ENCODE data around the gene LTB. TPM values are rescaled to one million over a fixed set of nuclear protein-coding genes. Genes with fewer than 3 reads are reported as not detected.

LTB gene
- total and polyA plus RNA-seq, 2 of the 13 experiments (the other 11 are each of a cell fraction or from before 2014, with no cell fraction given), result 0.09 to 0.22 TPM

DNA sequence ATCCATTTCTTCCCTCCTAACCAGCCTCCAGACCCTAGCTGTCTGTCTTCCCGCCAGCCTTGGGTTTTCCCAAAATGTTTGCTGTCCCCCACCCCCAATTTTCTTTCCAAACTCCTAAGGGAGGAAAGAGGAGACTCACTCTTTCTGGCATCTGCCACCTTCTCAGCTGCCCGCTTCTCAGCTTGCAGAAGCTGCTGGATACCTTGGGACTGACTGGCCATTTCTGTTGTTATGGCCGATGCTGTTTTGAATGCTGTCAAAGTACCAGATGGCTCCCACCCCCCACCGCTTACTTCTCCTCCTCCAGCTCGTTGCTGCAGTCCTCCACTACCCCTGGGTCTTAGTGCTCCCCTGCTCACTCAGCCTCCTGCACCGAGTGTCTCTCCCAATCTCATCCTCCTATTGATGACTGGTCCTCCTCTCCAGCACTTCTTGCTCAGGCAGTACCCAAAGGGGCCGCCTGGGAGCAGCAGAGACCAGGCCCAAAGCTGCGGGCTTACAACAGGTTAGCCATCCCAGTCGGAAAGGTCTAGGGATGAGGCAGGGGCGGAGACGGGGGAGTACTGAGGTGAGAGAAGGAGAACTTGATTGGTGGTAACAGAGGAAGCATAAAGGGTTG lies 35.8 kb downstream of the LTB start, which contains the start of gene ATP6V1G2 (continued):
- TF ChIP-seq, protein P1, sequence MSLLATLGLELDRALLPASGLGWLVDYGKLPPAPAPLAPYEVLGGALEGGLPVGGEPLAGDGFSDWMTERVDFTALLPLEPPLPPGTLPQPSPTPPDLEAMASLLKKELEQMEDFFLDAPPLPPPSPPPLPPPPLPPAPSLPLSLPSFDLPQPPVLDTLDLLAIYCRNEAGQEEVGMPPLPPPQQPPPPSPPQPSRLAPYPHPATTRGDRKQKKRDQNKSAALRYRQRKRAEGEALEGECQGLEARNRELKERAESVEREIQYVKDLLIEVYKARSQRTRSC (CRISPR knock-in tag; IDR thresholded peaks at IDR 0.05; ENCODE audit: low read depth), result no peak
- TF ChIP-seq NRL (CRISPR knock-in tag; IDR thresholded peaks at IDR 0.05; ENCODE audit: borderline replicate concordance) (peak; percentile 37; the same call in 1 of the 2 replicates), ZKSCAN8 (CRISPR knock-in tag; IDR thresholded peaks at IDR 0.05; ENCODE audit: borderline replicate concordance) (no peak), IRF2 (CRISPR knock-in tag; IDR thresholded peaks at IDR 0.05) (peak; percentile 76; the same call in 1 of the 2 replicates), BRCA1 (CRISPR knock-in tag; IDR thresholded peaks at IDR 0.05) (no peak), TSC22D2 (CRISPR knock-in tag; IDR thresholded peaks at IDR 0.05; ENCODE audit: borderline replicate concordance) (peak; percentile 90; the same call in 1 of the 2 replicates), CBX1 (IDR thresholded peaks at IDR 0.05; ENCODE audit: low read depth) (no peak), MYC (CRISPR knock-in tag; IDR thresholded peaks at IDR 0.05; ENCODE audit: borderline replicate concordance) (no peak), ZNF746 (CRISPR knock-in tag; IDR thresholded peaks at IDR 0.05) (peak; percentile 19; the same call in 1 of the 2 replicates), MBNL3 (CRISPR knock-in tag; conservative IDR thresholded peaks at IDR 0.05) (no peak), RORA (CRISPR knock-in tag; IDR thresholded peaks at IDR 0.05) (no peak), DNMT1 (CRISPR knock-in tag; IDR thresholded peaks at IDR 0.05) (no peak), LCORL (IDR thresholded peaks at IDR 0.05) (no peak), LCORL (CRISPR knock-in tag; IDR thresholded peaks at IDR 0.05) (peak; percentile 88; the same call in 1 of the 2 replicates), SALL2 (CRISPR knock-in tag; IDR thresholded peaks at IDR 0.05) (peak; percentile 17; the same call in 1 of the 2 replicates), ELF3 (CRISPR knock-in tag; IDR thresholded peaks at IDR 0.05) (peak; percentile 49; the same call in 1 of the 2 replicates), SNAPC2 (CRISPR knock-in tag; IDR thresholded peaks at IDR 0.05) (no peak), ARHGAP35 (CRISPR knock-in tag; IDR thresholded peaks at IDR 0.05; ENCODE audit: borderline replicate concordance) (no peak), ZFP41 (CRISPR knock-in tag; IDR thresholded peaks at IDR 0.05; ENCODE audit: borderline replicate concordance) (no peak), ZBTB42 (CRISPR knock-in tag; IDR thresholded peaks at IDR 0.05) (no peak), ZNF20 (CRISPR knock-in tag; IDR thresholded peaks at IDR 0.05) (no peak)
- TF ChIP-seq, protein P2, sequence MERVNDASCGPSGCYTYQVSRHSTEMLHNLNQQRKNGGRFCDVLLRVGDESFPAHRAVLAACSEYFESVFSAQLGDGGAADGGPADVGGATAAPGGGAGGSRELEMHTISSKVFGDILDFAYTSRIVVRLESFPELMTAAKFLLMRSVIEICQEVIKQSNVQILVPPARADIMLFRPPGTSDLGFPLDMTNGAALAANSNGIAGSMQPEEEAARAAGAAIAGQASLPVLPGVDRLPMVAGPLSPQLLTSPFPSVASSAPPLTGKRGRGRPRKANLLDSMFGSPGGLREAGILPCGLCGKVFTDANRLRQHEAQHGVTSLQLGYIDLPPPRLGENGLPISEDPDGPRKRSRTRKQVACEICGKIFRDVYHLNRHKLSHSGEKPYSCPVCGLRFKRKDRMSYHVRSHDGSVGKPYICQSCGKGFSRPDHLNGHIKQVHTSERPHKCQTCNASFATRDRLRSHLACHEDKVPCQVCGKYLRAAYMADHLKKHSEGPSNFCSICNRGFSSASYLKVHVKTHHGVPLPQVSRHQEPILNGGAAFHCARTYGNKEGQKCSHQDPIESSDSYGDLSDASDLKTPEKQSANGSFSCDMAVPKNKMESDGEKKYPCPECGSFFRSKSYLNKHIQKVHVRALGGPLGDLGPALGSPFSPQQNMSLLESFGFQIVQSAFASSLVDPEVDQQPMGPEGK (CRISPR knock-in tag; IDR thresholded peaks at IDR 0.05), result peak; percentile 53; the same call in 1 of the 2 replicates
- TF ChIP-seq, protein P3, sequence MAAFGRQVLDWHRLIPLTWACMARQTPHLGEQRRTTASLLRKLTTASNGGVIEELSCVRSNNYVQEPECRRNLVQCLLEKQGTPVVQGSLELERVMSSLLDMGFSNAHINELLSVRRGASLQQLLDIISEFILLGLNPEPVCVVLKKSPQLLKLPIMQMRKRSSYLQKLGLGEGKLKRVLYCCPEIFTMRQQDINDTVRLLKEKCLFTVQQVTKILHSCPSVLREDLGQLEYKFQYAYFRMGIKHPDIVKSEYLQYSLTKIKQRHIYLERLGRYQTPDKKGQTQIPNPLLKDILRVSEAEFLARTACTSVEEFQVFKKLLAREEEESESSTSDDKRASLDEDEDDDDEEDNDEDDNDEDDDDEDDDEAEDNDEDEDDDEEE (CRISPR knock-in tag; IDR thresholded peaks at IDR 0.05), result no peak; the same call in 1 of the 2 replicates
- TF ChIP-seq, protein P4, sequence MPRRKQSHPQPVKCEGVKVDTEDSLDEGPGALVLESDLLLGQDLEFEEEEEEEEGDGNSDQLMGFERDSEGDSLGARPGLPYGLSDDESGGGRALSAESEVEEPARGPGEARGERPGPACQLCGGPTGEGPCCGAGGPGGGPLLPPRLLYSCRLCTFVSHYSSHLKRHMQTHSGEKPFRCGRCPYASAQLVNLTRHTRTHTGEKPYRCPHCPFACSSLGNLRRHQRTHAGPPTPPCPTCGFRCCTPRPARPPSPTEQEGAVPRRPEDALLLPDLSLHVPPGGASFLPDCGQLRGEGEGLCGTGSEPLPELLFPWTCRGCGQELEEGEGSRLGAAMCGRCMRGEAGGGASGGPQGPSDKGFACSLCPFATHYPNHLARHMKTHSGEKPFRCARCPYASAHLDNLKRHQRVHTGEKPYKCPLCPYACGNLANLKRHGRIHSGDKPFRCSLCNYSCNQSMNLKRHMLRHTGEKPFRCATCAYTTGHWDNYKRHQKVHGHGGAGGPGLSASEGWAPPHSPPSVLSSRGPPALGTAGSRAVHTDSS (CRISPR knock-in tag; conservative IDR thresholded peaks at IDR 0.05), result no peak
